GM23338 (cell line): ENCODE results near the gene GSTM5. TPM values are rescaled to one million over a fixed set of nuclear protein-coding genes. Genes with fewer than 3 reads are reported as not detected.

ENCODE experiments used
- ATAC-seq: fragments of 200-7000 bp; cut with Tn5 transposase; 3 replicates; pipeline ENCODE4 v1.9.1; 2020
- DNase-seq: peaks from one replicate; pipeline ENCODE4 v3.0.0-alpha.2; 2015; ENCODE audit warnings: low spot score
- H2AFZ ChIP-seq: fragments of 200-600 bp; sonication (generic); 2 replicates; pipeline ENCODE4 v1.8.0; 2016; ENCODE audit warnings: antibody characterized with exemption, mild to moderate bottlenecking, moderate library complexity
- H3F3A ChIP-seq: fragments of 200-600 bp; sonication (generic); replicated peaks from 2 replicates; pipeline ENCODE4 v1.8.0; 2017; ENCODE audit warnings: antibody characterized with exemption, mixed run types, low read depth
- H3K27ac ChIP-seq: fragments of 200-600 bp; sonication (generic); 2 replicates; pipeline ENCODE4 v1.6.1; 2016; ENCODE audit warnings: low read depth
- H3K27me3 ChIP-seq: fragments of 200-600 bp; sonication (generic); 2 replicates; pipeline ENCODE4 v1.8.0; 2016; ENCODE audit warnings: mild to moderate bottlenecking, mixed run types, moderate library complexity; ENCODE audit not compliant: insufficient read depth
- H3K36me3 ChIP-seq: fragments of 200-600 bp; sonication (generic); 2 replicates; pipeline ENCODE4 v1.8.0; 2016; ENCODE audit warnings: mild to moderate bottlenecking; ENCODE audit not compliant: insufficient read depth
- H3K4me1 ChIP-seq: fragments of 200-600 bp; sonication (generic); 2 replicates; pipeline ENCODE4 v1.8.0; 2016; ENCODE audit warnings: mild to moderate bottlenecking, moderate library complexity; ENCODE audit not compliant: insufficient read depth
- H3K4me2 ChIP-seq: fragments of 200-600 bp; sonication (generic); 2 replicates; pipeline ENCODE4 v1.7.1; 2017; ENCODE audit warnings: mixed run types
- H3K4me3 ChIP-seq: fragments of 200-600 bp; sonication (generic); 2 replicates; pipeline ENCODE4 v1.6.1; 2016; ENCODE audit warnings: mixed run types
- H3K79me2 ChIP-seq: fragments of 200-600 bp; sonication (generic); replicated peaks from 2 replicates; pipeline ENCODE4 v1.8.0; 2017; ENCODE audit warnings: mild to moderate bottlenecking; ENCODE audit not compliant: insufficient read depth
- H3K9me2 ChIP-seq: fragments of 200-600 bp; sonication (generic); 2 replicates; pipeline ENCODE4 v1.8.0; 2017; ENCODE audit not compliant: insufficient read depth
- H4K20me1 ChIP-seq: fragments of 200-600 bp; sonication (generic); replicated peaks from 2 replicates; pipeline ENCODE4 v1.8.0; 2017; ENCODE audit warnings: mild to moderate bottlenecking; ENCODE audit not compliant: insufficient read depth
- H3K27ac Mint-ChIP-seq: 2 replicates; pipeline ENCODE4 v1.8.0; 2020; ENCODE audit warnings: inconsistent platforms, mild to moderate bottlenecking, moderate library complexity, mixed read lengths
- H3K27me3 Mint-ChIP-seq: 3 replicates; pipeline ENCODE4 v1.8.0; 2022; ENCODE audit warnings: low read depth, mild to moderate bottlenecking, moderate library complexity, mixed read lengths, inconsistent platforms; ENCODE audit not compliant: insufficient read depth, poor library complexity
- H3K36me3 Mint-ChIP-seq: 3 replicates; pipeline ENCODE4 v1.8.0; 2021; ENCODE audit warnings: low read depth, mild to moderate bottlenecking, inconsistent platforms, moderate library complexity, mixed read lengths
- H3K4me1 Mint-ChIP-seq: 3 replicates; pipeline ENCODE4 v1.8.0; 2020; ENCODE audit warnings: mild to moderate bottlenecking, inconsistent platforms, mixed read lengths
- H3K4me3 Mint-ChIP-seq: 3 replicates; pipeline ENCODE4 v1.8.0; 2021; ENCODE audit warnings: moderate library complexity, mild to moderate bottlenecking, inconsistent platforms, mixed read lengths
- H3K9me3 Mint-ChIP-seq: 3 replicates; pipeline ENCODE4 v1.8.0; 2020; ENCODE audit warnings: moderate library complexity, mild to moderate bottlenecking, inconsistent platforms, mixed read lengths
- CREB1 ChIP-seq: fragments of 250-450 bp; sonication (Bioruptor Pico); IDR thresholded peaks from 2 replicates; pipeline ENCODE4 v1.5.0; 2020; ENCODE audit warnings: low read depth, mild to moderate bottlenecking, moderate library complexity
- CTCF ChIP-seq, 2 experiments: fragments of 200-600 bp in 1 of 2; sonication (generic) in 1 of 2; conservative IDR thresholded peaks; 2 replicates each; pipeline versions ENCODE4 v1.5.1 to v1.6.1; 2016 to 2017; ENCODE audit warnings: antibody characterized with exemption in 2 of 2, low read depth in 2 of 2, mild to moderate bottlenecking in 2 of 2, moderate library complexity in 1 of 2
- EZH2 ChIP-seq: fragments of 200-600 bp; sonication (generic); IDR thresholded peaks from one replicate; pipeline ENCODE4 v1.8.0; 2017; ENCODE audit warnings: antibody characterized with exemption, mild to moderate bottlenecking, low read depth; ENCODE audit not compliant: unreplicated experiment
- EZH2phosphoT487 ChIP-seq: fragments of 200-600 bp; sonication (generic); IDR thresholded peaks from one replicate; pipeline ENCODE4 v1.8.1; 2018; ENCODE audit warnings: antibody characterized with exemption; ENCODE audit not compliant: unreplicated experiment
- JUNB ChIP-seq: IDR thresholded peaks from one replicate; pipeline ENCODE4 v1.6.1; 2016; ENCODE audit warnings: antibody characterized with exemption; ENCODE audit not compliant: unreplicated experiment
- NANOG ChIP-seq: IDR thresholded peaks from 2 replicates; pipeline ENCODE4 v1.6.1; 2016; ENCODE audit warnings: antibody characterized with exemption, borderline replicate concordance
- REST ChIP-seq: IDR thresholded peaks from one replicate; pipeline ENCODE4 v1.6.1; 2018; ENCODE audit warnings: antibody characterized with exemption; ENCODE audit not compliant: unreplicated experiment
- STAT1 ChIP-seq: IDR thresholded peaks from one replicate; pipeline ENCODE4 v1.6.1; 2016; ENCODE audit warnings: antibody characterized with exemption; ENCODE audit not compliant: unreplicated experiment
- ZNF114 ChIP-seq: fragments of 250-450 bp; sonication (Bioruptor Pico); IDR thresholded peaks from 2 replicates; pipeline ENCODE4 v1.5.0; 2020; ENCODE audit warnings: mild to moderate bottlenecking, moderate library complexity
- ZNF331 ChIP-seq: fragments of 250-450 bp; sonication (Bioruptor Pico); IDR thresholded peaks from 2 replicates; pipeline ENCODE4 v1.5.0; 2020; ENCODE audit warnings: low read depth, mild to moderate bottlenecking, moderate library complexity
- ZNF462 ChIP-seq: fragments of 250-450 bp; sonication (Bioruptor Pico); IDR thresholded peaks from 2 replicates; pipeline ENCODE4 v1.5.0; 2020; ENCODE audit warnings: mild to moderate bottlenecking, moderate library complexity
- polyA plus RNA-seq: library from polyadenylated mRNA; unstranded; fragments of >200 nt; fragmentation: Nextera tagmentation; extraction: Ambion mirVana; gene quantifications from 2 replicates; pipeline ENCODE4 v1.2.1, GENCODE V29; 2016
- total RNA-seq: library from RNA; depleted of rRNA; stranded (reverse); fragments of >200 nt; shearing (Covaris generic); gene quantifications from 2 replicates; pipeline ENCODE4 v1.2.3, GENCODE V29; 2014

The GSTM5 gene
- total and polyA plus RNA-seq, 2 experiments from 2014 or later, result 2.5 to 5.0 TPM

GRCh38 chr1:109732390-109732881 is 20.4 kb downstream of the GSTM5 start (continued):
- no peak for TF ChIP-seq ZNF462
- TF ChIP-seq EZH2, result no peak
- no peak for TF ChIP-seq JUNB

GRCh38 chr1:109733236-109733870 is 21.3 kb downstream of the GSTM5 start:
- Mint-ChIP-seq H3K4me3 (no peak overlapping the region), H3K4me1 (peaks cover 12% of the 10 kb centered on the region)
- TF ChIP-seq REST, result no peak
- TF ChIP-seq CTCF (conservative IDR thresholded peaks at IDR 0.05; ENCODE audit: low read depth in 2 of 2), result no peak
- TF ChIP-seq NANOG, result no peak
- no peak for TF ChIP-seq EZH2phosphoT487
- TF ChIP-seq JUNB, result no peak
- TF ChIP-seq EZH2, result no peak
- TF ChIP-seq ZNF331, result no peak
- TF ChIP-seq ZNF114 (CRISPR knock-in tag), result no peak
- no peak for TF ChIP-seq STAT1
- no peak for TF ChIP-seq CREB1 (CRISPR knock-in tag)

More at GRCh38 chr1:109733236-109733870, 21.3 kb downstream of the GSTM5 start:
- Mint-ChIP-seq H3K9me3 (peaks cover 10% of the 10 kb centered on the region; the same call in 2 of the 3 replicates), H3K27ac (no peak overlapping the region), H3K36me3 (no peaks in the 10 kb centered on the region), H3K27me3 (peaks cover 5% of the 10 kb centered on the region)
- Histone ChIP-seq H2AFZ (no peak overlapping the region), H3K4me1 (peaks cover 12% of the 10 kb centered on the region; the same call in 1 of the 2 replicates), H3F3A (no peaks in the 10 kb centered on the region), H3K27me3 (peaks cover 13% of the 10 kb centered on the region), H3K4me3 (no peak overlapping the region), H3K36me3 (no peaks in the 10 kb centered on the region), H3K9me2 (no peaks in the 10 kb centered on the region), H3K4me2 (no peak overlapping the region), H4K20me1 (no peaks in the 10 kb centered on the region; the same call in 1 of the 2 replicates), H3K27ac (no peak overlapping the region), H3K79me2 (no peaks in the 10 kb centered on the region)
- no peak for DNase-seq
- ATAC-seq, result no peak
